PC-9 (cell line): ENCODE measurements around the gene DENND5A. TPM values are rescaled to one million over a fixed set of nuclear protein-coding genes. Genes with fewer than 3 reads are reported as not detected.

Experiments
- BruUV-seq: library from RNA; stranded (reverse); fragments of 400-500 nt; replicated peaks from 2 replicates; lab custom pipeline; 2021; lab: Mats Ljungman, UMichigan
- CTCF ChIA-PET: fragments of 300-600 bp; sonication (Branson Sonifier 250); formaldehyde crosslinking; loops from one replicate; lab custom pipeline; 2022; ENCODE audit warnings: antibody characterized with exemption; lab: Charles Lee
- POLR2A ChIA-PET: fragments of 300-600 bp; sonication (Branson Sonifier 250); formaldehyde crosslinking; loops from one replicate; lab custom pipeline; 2022; ENCODE audit warnings: antibody characterized with exemption; ENCODE audit not compliant: unreplicated experiment; lab: Charles Lee
- DNase-seq, 2 experiments: peaks; one replicate each; pipeline versions ENCODE4 v3.0.0 to v3.0.0-alpha.2; 2015 to 2022; ENCODE audit warnings: mixed read lengths in 1 of 2
- H2AFZ ChIP-seq: fragments of 200-600 bp; sonication (generic); 2 replicates; pipeline ENCODE4 v1.8.1; 2017; ENCODE audit warnings: antibody characterized with exemption
- H3F3A ChIP-seq: fragments of 200-600 bp; sonication (generic); 2 replicates; pipeline ENCODE4 v1.8.1; 2017; ENCODE audit warnings: antibody characterized with exemption, mild to moderate bottlenecking, low read depth; ENCODE audit not compliant: insufficient read depth
- H3K27ac ChIP-seq: fragments of 200-600 bp; sonication (generic); 2 replicates; pipeline ENCODE4 v1.6.1; 2016; ENCODE audit warnings: mixed run types
- H3K27me3 ChIP-seq: fragments of 200-600 bp; sonication (generic); 2 replicates; pipeline ENCODE4 v1.6.1; 2016; ENCODE audit warnings: low read depth, mixed run types; ENCODE audit not compliant: insufficient read depth
- H3K36me3 ChIP-seq: fragments of 200-600 bp; sonication (generic); 2 replicates; pipeline ENCODE4 v1.6.1; 2016; ENCODE audit warnings: low read depth, mixed run types
- H3K4me1 ChIP-seq: fragments of 200-600 bp; sonication (generic); replicated peaks from 2 replicates; pipeline ENCODE4 v1.6.1; 2016; ENCODE audit warnings: mixed run types; ENCODE audit not compliant: insufficient read depth
- H3K4me2 ChIP-seq: fragments of 200-600 bp; sonication (generic); 2 replicates; pipeline ENCODE4 v1.6.1; 2017; ENCODE audit warnings: mixed run types
- H3K4me3 ChIP-seq: fragments of 200-600 bp; sonication (generic); 2 replicates; pipeline ENCODE4 v1.6.1; 2016; ENCODE audit warnings: mixed run types
- H3K79me2 ChIP-seq: fragments of 200-600 bp; sonication (generic); 2 replicates; pipeline ENCODE4 v1.6.1; 2017; ENCODE audit warnings: low read depth, mixed run types
- H3K9me2 ChIP-seq: fragments of 200-600 bp; sonication (generic); 2 replicates; pipeline ENCODE4 v1.8.1; 2017; ENCODE audit warnings: mild to moderate bottlenecking; ENCODE audit not compliant: insufficient read depth
- H3K9me3 ChIP-seq: fragments of 200-600 bp; sonication (generic); 2 replicates; pipeline ENCODE4 v1.8.1; 2016; ENCODE audit warnings: low read depth; ENCODE audit not compliant: insufficient read depth
- H4K20me1 ChIP-seq: fragments of 200-600 bp; sonication (generic); 2 replicates; pipeline ENCODE4 v1.8.1; 2017; ENCODE audit not compliant: insufficient read depth
- EZH2 ChIP-seq: fragments of 200-600 bp; sonication (generic); IDR thresholded peaks from 2 replicates; pipeline ENCODE4 v1.8.0; 2017; ENCODE audit warnings: antibody characterized with exemption, low read depth
- intact Hi-C: fragments of 100-400 bp; cut with micrococcal nuclease; formaldehyde crosslinking; loops from one replicate; pipeline ENCODE4 v1.10.0; 2022; ENCODE audit not compliant: unreplicated experiment
- total RNA-seq: library from RNA; stranded (reverse); gene quantifications from 2 replicates; pipeline ENCODE4 v1.2.3, GENCODE V29; 2021
- TF ChIP-seq, protein P1 (sequence below): fragments of 200-600 bp; sonication (generic); conservative IDR thresholded peaks from 2 replicates; pipeline ENCODE4 v1.6.1; 2017; ENCODE audit warnings: mixed run types, antibody characterized with exemption, mild to moderate bottlenecking, moderate library complexity

DENND5A gene
- total RNA-seq, 1 experiment from 2014 or later: 19.8 TPM

DNA sequence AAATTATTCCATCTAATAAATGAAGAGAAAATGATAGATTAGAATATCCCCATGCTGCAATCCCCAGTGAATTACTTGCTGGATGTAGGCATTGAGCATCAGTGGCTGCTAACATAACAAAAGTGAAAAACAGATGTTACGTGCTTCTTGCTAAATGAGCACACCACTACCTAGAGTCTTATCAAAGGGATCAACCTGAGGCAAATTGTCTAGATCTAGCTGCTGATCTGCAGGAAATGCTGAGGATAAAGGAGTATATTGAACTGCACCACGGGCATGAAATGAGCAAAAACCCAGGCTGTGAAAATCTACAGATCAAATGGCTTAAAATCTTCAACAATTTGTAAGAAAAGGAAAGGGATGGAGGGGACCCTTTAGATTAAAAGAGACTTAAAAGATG lies 128.4 kb downstream of the DENND5A start:
- intact Hi-C loops: loop anchor here (5.0 kb wide), 2 partner anchors 119 to 224 kb away; partner anchors contain the start of gene AKIP1
- H3K4me2 ChIP-seq: peak overlapping the region; percentile 67; the same call in 1 of the 2 replicates
- ChIA-PET CTCF (no interaction called here), POLR2A (no interaction called here)
- H3K79me2 ChIP-seq: no peaks in the 10 kb centered on the region
- TF ChIP-seq, protein P1, sequence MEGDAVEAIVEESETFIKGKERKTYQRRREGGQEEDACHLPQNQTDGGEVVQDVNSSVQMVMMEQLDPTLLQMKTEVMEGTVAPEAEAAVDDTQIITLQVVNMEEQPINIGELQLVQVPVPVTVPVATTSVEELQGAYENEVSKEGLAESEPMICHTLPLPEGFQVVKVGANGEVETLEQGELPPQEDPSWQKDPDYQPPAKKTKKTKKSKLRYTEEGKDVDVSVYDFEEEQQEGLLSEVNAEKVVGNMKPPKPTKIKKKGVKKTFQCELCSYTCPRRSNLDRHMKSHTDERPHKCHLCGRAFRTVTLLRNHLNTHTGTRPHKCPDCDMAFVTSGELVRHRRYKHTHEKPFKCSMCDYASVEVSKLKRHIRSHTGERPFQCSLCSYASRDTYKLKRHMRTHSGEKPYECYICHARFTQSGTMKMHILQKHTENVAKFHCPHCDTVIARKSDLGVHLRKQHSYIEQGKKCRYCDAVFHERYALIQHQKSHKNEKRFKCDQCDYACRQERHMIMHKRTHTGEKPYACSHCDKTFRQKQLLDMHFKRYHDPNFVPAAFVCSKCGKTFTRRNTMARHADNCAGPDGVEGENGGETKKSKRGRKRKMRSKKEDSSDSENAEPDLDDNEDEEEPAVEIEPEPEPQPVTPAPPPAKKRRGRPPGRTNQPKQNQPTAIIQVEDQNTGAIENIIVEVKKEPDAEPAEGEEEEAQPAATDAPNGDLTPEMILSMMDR: no peak
- no peak for TF ChIP-seq EZH2
- H3F3A ChIP-seq: peaks cover 17% of the 10 kb centered on the region
- H3K4me3 ChIP-seq: no peak overlapping the region
- peaks cover 40% of the 10 kb centered on the region for H3K4me1 ChIP-seq
- no peaks in the 10 kb centered on the region for H4K20me1 ChIP-seq
- no peaks in the 10 kb centered on the region for H3K9me3 ChIP-seq
- no peaks in the 10 kb centered on the region for H3K27me3 ChIP-seq
- H2AFZ ChIP-seq: no peak overlapping the region
- H3K27ac ChIP-seq: no peak overlapping the region
- no peaks in the 10 kb centered on the region for H3K9me2 ChIP-seq
- BruUV-seq: no TSS peak
- DNase-seq: no peak
- no peaks in the 10 kb centered on the region for H3K36me3 ChIP-seq

DNA sequence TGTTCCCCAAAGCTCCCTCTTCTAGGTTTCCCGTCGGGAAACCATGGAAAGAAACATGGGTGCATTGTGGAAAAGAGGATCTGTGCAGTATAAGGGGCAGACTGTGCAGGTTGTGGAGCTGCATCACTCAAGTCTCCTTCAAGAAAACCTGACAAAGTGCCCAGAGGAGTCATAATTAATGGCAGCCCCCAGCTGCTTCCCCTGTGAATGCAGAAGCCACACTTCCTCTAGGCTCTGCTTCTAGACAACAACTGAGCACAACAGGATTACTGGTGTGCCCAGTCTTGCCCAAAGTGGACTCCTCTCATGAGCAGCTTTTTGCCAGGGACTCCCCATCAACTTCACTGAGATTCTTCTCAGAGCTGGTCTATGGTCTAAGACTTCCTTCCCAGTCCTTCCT lies 131.2 kb downstream of the DENND5A start:
- DNase-seq: no peak

DNA sequence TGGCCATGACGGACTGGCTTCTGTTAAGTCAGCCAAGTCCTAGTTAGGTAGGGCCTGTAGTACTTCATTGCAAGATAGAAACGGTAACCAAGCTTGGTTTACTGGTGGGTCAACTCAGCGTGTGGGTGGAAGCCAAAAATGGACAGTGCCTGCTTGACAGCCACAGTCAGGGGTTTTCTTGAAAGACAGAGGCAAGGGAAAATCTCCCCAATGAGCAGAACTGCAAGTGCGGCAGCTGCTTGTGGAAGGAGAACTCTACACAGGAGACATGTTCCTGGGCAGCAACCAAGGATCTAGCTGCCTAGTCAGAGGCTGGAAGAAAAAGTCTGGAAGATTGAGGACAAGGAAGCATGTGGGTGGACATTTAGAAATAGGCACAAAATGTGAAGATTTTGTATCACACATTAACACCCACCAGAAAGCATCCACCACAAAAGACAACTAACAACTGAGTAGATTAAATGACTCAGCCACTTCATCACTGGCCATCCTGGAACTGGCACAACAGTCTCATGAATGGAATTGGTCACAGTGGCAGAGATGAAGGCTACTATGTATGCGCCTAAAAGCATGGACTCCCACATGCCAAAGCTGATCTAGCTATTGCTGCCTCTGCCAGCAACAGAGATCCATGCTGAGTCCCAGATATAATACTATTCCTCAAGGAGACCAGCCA lies 132.8 kb downstream of the DENND5A start:
- Histone ChIP-seq H4K20me1 (no peaks in the 10 kb centered on the region), H3K27me3 (no peaks in the 10 kb centered on the region), H3K79me2 (no peaks in the 10 kb centered on the region), H3K9me3 (no peaks in the 10 kb centered on the region), H3K4me3 (no peak overlapping the region), H3K9me2 (no peaks in the 10 kb centered on the region), H3K4me2 (no peak overlapping the region), H3K36me3 (no peaks in the 10 kb centered on the region), H3K4me1 (peaks cover 11% of the 10 kb centered on the region), H3F3A (no peaks in the 10 kb centered on the region), H2AFZ (no peak overlapping the region), H3K27ac (no peak overlapping the region)
- intact Hi-C loops: no loop called here
- no peak for DNase-seq
- CTCF ChIA-PET: no interaction called here
- no peak for TF ChIP-seq EZH2
- TF ChIP-seq, protein P1: no peak
- no TSS peak for BruUV-seq
- POLR2A ChIA-PET: no interaction called here

More for the DNA sequence above, 131.2 kb downstream of the DENND5A start:
- Histone ChIP-seq H3K4me1 (peaks cover 25% of the 10 kb centered on the region), H3F3A (peaks cover 11% of the 10 kb centered on the region; the same call in 1 of the 2 replicates), H2AFZ (no peak overlapping the region), H3K9me3 (no peaks in the 10 kb centered on the region), H3K4me2 (no peak overlapping the region), H4K20me1 (no peaks in the 10 kb centered on the region), H3K36me3 (no peaks in the 10 kb centered on the region), H3K27me3 (no peaks in the 10 kb centered on the region), H3K4me3 (no peak overlapping the region), H3K9me2 (no peaks in the 10 kb centered on the region), H3K27ac (no peak overlapping the region), H3K79me2 (no peaks in the 10 kb centered on the region)
- ChIA-PET POLR2A (no interaction called here), CTCF (no interaction called here)
- no TSS peak for BruUV-seq
- intact Hi-C loops: no loop called here
- no peak for TF ChIP-seq EZH2
- TF ChIP-seq, protein P1: no peak
